HG02798 (cell line): Measurements from ENCODE around the gene ADAD1.
"Not testable (repeated sequence)": the region's sequence is repeated elsewhere in the genome, so short reads cannot be mapped to it uniquely, and the experiment has no call there.

ENCODE experiments used
- ATAC-seq: cut with Tn5 transposase; IDR thresholded peaks from one replicate; pipeline ENCODE4 v1.9.1; 2021; ENCODE audit warnings: mild to moderate bottlenecking; ENCODE audit not compliant: unreplicated experiment, poor library complexity

Gene ADAD1

DNA sequence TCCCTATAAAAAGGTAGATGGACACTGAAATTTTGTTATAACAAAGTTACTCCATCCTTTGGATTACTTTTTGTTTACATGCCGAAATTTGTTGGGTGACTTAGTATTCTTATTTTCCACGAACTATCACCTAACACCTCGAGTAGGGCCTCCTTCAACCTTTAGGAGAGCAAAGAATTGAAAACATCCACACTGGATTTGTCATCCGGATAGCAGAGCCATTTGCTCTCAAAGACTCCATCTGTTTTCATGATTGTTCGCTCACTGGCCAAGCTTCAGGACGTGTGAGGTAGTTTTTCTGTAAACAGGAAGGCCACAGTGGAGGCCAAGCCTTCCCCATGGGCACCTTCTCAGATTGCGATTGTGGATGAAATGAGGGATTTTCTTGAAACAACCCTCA lies at the start of gene ADAD1:
Gene ADAD1 (plus strand): TSS at position 301 of the 400 bp plus-strand sequence. CDS start 1,059 bp downstream, outside the sequence.
- no peak for ATAC-seq

DNA sequence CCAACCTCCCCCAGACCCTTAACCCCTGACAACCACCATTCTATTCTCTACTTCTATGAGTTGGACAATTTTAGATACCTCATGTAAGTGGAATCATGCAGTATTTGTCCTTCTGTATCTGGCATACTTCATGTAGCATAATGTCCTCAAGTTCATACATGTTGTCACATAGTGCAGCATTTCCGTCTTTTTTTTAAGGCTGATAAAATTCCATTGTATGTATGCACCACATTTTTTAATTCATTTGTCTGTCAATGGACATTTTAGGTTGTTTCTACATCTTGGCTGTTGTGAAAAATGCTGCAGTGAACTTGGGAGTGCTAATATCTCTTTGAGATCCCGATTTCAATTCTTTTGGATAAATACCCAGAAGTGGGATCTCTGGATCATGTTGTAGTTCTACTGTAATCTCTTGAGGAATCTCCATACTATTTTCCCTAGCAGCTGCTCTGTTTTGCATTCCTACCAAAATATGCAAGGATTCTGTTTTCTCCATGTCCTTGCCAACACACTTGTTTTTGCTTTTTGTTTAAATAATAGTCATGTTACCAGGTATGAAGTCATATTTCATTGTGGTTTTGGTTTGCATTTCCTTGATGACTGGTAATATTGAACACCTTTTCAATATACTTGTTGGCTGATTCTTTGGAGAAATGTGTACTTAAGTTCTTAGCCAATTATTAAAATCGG lies 48.8 kb upstream of the ADAD1 start:
- ATAC-seq, result no peak

DNA sequence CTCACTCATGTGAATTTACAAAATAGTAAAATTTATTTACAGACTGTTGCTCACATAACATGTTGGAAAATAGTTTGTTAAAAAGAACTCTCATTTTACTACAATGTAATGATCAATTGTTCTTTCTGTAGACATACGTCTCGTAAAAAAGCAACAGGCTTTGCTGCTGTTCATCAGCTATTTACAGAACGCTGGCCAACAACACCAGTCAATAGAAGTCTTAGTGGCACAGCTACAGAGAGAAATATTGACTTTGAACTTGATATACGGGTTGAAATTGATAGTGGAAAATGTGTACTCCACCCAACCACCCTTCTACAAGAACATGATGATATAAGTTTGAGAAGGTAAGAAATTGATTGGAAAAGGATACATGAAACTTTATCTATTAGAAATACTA lies 47.6 kb upstream of the ADAD1 start:
- no peak for ATAC-seq

GRCh38 chr4:122334828-122335227 lies 44.0 kb upstream of the ADAD1 start:
- ATAC-seq, result no peak

- no peak for ATAC-seq
Observed at GRCh38 chr4:122341886-122342285, 36.9 kb upstream of the ADAD1 start.

DNA sequence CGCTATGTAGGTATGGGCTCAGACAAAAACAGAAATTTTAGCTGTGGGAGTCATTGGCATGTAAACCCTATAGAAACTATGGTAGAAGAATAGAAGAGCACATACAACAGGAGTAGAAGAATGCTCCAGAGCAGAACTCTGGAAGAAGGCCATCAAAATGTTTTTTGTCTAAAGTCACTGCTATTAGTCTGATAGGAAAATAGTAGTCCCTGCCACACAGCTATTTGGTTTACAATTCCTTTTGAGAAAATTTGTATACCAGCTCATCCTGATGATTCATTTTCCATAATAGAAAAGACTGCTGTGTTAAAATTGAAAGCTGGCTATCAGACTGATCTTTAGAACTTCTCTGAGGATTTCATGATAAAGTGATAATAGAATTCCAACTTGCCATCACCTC lies 32.8 kb upstream of the ADAD1 start:
- ATAC-seq, result no peak

GRCh38 chr4:122346503-122346902 lies 32.3 kb upstream of the ADAD1 start:
- ATAC-seq, result no peak

GRCh38 chr4:122356317-122356808 lies 22.4 kb upstream of the ADAD1 start:
- no peak for ATAC-seq

- peak; percentile 38 for ATAC-seq
Observed at GRCh38 chr4:122360754-122361153, 18.1 kb upstream of the ADAD1 start.

- ATAC-seq, result no peak
Observed at GRCh38 chr4:122364700-122365404, 14.0 kb upstream of the ADAD1 start.

DNA sequence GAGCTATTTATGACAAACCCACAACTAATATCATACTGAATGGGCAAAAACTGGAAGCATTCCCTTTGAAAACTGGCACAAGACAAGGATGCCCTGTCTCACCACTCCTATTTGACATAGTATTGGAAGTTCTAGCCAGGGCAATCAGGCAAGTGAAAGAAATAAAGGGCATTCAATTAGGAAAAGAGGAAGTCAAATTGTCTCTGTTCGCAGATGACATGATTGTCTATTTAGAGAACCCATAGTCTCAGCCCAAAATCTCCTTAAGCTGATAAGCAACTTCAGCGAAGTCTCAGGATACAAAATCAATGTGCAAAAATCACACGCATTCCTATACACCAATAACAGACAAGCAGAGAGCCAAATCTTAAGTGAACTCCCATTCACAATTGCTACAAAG lies 10.0 kb upstream of the ADAD1 start:
- not testable (repeated sequence) for ATAC-seq

GRCh38 chr4:122377352-122377751 lies 1.5 kb upstream of the ADAD1 start:
- ATAC-seq, result no peak

DNA sequence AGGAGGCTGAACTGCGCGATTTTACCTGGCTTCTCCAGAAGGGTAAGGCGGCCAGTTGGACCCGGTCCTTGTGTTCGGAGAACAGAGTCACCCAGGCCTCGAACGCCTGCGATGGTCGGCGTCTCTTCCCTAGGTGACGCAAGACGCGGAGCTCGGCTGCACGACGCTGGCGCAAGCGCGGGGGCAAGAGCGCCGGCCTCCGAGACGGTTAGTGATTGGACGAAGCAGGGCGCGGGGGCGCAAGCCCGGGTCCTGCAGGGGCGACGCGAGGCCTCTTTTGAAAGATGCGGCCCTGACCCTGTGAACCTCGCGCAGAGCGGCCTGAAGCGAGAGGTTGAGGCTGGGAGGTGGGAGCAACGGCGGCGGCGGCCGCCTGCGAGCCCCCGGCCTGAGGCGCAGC lies 428 bp downstream of the ADAD1 start:
- ATAC-seq, result no peak

GRCh38 chr4:122383341-122383740 lies 4.5 kb downstream of the ADAD1 start:
- ATAC-seq, result no peak

GRCh38 chr4:122384245-122384644 lies 5.4 kb downstream of the ADAD1 start:
- no peak for ATAC-seq

- ATAC-seq, result no peak
Observed at GRCh38 chr4:122393276-122393675, 14.5 kb downstream of the ADAD1 start.

DNA sequence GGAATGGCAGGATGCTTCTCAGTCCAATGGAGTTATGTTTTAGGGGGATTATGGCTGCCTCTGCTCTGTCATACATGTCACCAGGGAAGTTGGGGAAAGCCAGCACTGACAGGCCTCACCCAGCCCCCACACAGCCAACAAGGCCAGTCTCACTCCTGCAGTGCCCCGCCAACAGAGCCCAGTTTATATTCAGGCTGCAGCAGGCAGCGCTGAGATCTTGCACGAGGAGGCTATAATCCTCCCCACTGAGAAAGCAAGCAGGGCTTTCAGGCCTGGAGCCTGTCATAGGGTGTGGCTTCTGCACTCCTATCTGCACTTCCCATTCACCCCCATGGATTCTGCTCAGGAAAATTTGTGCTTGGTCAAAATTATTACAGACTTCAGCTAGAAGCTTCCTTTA lies 25.1 kb downstream of the ADAD1 start:
- no peak for ATAC-seq

- peak; percentile 60 for ATAC-seq
Observed at GRCh38 chr4:122412547-122412946, 33.7 kb downstream of the ADAD1 start.

DNA sequence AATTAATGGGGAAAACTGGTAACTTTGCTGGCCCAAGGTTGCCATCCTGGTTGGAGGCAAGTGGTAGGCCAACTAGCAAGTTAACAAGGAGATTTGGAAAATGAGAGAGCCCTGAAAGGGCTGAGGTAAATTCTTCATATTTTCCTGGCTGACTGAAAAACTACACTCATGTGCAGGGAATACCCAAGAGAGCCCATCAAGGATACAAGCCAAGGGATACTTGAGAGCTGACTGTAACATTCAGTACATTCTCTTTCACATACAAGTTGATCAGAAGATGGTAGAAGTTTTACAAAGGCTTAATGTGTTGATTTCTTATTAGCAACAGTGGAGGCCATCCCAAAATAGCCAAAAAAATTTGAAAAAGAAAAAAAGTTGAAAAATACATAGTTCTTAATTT lies 44.4 kb downstream of the ADAD1 start:
- no peak for ATAC-seq

DNA sequence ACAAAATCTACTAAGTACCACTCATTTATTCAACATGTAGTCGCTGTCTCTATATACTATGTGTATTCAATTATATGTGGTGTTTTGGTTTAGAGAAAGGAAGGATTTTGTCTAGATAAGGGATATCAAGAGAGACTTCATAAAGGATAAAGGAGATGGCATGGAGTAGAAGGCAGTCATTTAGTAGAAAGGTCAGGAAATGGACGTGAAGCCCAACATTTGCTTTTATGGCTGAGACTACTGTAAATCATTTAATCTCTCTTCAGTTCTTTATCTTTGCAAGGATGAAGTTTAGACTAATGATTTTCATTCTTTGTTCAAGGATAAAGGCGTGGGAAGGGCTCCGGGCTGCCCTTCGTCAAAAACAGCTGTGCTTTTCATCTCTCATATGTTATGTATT lies 52.5 kb downstream of the ADAD1 start:
- ATAC-seq, result no peak

DNA sequence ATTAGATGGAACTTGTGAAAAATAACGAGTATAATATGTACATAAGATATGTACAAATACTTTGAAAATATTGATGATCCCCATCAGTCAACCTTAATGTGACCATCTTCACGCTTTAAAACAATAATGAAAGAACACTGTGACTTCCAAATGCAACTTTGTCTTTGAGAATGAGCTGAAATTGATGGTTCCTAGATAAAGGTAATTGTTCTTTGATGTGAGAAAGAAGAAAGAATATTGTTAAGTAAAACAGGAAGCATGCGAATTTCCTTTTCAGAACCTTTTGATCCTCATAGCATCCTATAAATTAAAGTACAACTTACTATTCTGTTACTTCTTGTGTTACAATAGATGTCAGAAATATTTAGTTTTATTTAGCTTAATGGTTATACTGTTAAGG lies 55.5 kb downstream of the ADAD1 start:
- no peak for ATAC-seq

- ATAC-seq, result no peak
Observed at GRCh38 chr4:122450847-122451246, 72.0 kb downstream of the ADAD1 start.
